Suprapubic skin (tissue), 4 donors: ENCODE measurements around the gene PLXNA4.

Experiments
- CTCF ChIP-seq, 2 donors: fragments of 200-600 bp in 1 of 2; fragments of 450-650 bp in 1 of 2; sonication (generic) in 1 of 2; IDR thresholded peaks; one replicate each; pipeline ENCODE4 v1.5.1; 2016 to 2019; ENCODE audit warnings: antibody characterized with exemption in 2 of 2, mild to moderate bottlenecking in 1 of 2, moderate library complexity in 1 of 2
- POLR2A ChIP-seq, 2 donors: fragments of 450-650 bp; IDR thresholded peaks; one replicate each; pipeline ENCODE4 v1.6.1; 2017; ENCODE audit warnings: antibody characterized with exemption in 2 of 2, mild to moderate bottlenecking in 2 of 2, moderate library complexity in 2 of 2
- POLR2AphosphoS5 ChIP-seq, 3 donors: sonication (generic); formaldehyde crosslinking; IDR thresholded peaks; one replicate each; pipeline ENCODE4 v1.6.1; 2017; ENCODE audit warnings: antibody characterized with exemption in 3 of 3

GRCh38 chr7:132603220-132603833 lies 27.1 kb upstream of the PLXNA4 start:
- no peak for TF ChIP-seq POLR2A (IDR thresholded peaks at IDR 0.05)
- no peak for TF ChIP-seq CTCF (IDR thresholded peaks at IDR 0.05)
- TF ChIP-seq POLR2AphosphoS5 (IDR thresholded peaks at IDR 0.05): no peak
